ENCODE results near the gene GRB10.

The GRB10 gene

DNA sequence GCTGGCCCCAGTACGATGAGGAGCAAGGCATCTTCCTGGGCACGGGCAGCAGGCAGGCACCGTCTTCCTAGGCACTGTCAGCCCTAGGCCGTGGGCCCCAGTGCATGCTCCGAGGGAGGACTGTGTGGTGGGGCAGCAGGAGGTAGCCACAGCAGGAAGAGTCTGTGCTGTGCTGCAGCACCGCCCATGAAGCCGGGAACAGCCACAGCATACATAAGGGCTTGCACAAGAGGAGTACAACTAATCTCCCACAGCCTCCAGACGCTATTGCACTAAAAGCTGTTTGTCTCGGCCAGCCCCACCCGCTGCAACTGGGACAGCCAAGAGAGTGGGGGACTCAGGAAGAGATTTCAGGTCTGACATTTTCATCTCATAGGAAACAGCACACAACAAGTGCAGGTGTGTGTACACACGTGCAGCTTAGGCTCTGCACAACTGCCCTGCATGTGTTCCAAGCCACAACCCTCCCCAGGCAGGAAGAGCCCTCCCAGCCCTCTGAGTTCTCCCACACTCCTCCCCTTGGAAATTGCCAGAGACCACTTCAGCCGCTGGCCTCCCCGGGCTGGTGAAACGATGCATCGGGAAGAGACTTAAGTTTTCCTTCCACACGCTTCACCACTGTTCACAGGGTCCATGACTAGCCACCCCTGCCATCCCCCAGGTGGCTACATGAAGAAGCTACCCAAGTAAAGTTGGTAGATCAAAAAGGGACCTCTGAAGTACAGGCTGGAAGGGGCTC lies 129.4 kb downstream of the GRB10 start:
- DNase-seq (ENCODE audit: low read depth): peak; percentile 95

DNA sequence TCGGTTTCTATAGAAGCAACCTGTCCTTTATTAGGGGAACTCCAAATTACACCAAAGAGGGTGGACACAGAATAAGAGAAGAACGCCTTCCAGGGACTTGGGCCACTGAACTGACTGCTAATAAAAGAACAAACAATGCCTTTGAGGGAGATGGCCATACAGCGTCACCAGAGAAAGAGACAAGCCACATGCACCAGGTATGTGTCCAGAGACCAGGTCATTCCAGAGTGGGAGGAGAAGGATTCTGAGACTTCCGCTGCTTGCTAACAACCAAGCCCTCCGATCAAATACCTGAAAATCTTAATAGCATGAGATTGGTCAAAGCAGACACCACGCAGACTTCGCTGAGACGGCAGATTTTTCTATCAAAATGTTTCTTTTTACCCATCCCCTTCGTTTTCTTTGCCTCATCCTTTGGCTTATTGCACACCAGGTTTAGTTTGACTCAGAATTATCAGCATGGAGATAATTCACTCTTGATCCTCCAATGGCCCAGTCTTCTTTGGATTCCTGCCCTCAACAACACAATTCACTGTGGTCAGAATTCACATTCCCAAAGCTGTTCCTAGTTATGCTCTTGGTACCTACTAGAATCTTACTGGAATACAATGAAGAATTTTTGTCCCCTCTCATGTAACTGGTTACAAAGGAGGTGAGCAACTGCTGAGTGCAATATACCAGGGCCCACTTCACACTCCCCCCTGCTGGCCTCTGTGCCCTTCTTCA lies 130.1 kb downstream of the GRB10 start:
- DNase-seq (ENCODE audit: low read depth): no peak

DNA sequence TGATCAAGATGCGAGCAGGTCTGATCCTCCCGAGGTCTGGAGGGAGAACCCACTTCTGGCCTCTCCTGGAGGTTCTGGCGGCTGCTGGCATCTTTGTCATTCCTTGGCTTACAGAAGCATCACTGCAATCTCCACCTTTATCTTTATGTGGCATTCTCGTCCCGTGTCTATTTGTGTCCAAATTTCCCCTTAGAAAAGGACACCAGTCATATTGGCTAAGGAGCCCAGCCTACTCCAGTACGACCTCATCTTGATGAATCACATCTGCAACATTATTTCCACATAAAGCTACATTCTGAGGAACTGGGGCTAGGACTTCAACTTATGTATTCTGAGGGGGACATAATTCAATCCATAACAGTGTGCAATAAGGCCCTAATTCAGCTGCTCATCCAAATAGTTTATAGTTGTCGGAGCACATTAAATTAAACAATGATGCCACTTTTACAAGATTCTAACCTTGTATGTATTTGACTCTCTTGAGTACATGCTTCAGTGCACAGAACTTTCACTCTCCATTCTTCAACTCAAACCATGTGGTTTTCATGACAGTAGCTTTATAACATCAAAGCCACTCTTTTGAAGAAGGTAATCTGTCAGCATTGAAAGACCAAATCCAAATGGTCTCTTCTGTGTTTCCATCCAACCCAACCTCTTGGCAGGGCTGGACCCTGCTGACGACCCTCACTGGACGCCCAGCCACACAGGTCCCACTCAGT lies 131.3 kb downstream of the GRB10 start:
- peak; percentile 33 for DNase-seq (ENCODE audit: low read depth)

DNA sequence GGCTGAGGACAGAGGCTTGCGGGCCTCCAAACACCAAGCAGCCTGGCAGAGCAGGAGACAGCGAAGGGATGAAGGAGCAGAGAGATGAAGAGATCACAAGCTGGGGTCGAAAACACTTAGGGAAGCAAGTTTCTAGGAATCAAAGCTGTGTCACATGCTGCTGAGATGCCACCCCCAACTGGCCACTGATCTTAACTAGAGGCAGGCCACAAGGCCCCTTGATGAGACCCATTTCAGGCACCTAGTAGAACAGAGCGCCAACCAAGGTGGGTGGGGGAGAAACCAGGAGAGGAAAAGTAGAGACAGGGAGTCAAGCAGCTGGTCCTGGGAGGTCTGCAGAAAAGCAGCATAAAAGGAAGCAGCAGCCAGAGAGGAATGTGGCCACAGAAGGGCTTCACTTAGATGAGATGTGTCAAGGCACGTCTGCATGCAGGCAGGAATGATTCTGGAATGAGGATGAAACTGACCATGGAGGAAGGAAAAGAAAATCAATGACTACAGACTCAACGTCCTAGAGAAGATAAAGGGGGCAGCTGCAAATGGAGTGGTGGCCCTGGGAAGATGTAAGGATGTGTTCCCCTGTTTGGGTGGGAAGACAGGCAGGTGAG lies 132.5 kb downstream of the GRB10 start:
- DNase-seq (ENCODE audit: low read depth): no peak

DNA sequence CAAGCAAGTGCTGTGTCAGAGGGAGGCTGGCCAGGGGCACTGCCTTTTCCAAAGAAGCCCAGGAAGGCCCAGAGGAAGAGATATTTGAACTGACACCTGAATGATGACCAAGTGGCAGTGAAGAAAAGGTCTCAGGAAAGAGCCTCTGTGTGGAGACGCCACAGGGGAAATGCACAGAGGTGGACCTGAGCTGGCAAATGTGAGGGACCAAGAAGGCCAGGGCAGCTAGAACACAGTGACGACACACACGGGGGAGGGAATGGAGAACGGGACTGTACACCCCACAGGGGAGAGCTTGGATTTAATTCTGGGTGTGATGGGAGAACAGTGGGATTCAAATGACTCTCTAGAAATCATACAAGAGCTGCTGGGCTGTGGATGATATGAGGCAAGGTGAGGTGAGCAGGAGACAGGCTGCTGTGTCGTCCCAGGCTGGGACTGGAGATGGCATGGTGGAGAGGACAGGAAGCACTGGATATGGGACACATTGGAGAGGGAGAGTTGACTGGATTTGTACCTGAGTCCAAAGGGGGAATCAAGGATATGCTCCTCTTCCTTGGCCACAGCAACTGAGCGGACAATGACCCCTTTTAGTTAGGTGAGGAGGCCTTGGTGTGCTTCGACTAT lies 133.3 kb downstream of the GRB10 start:
- no peak for DNase-seq (ENCODE audit: low read depth)

DNA sequence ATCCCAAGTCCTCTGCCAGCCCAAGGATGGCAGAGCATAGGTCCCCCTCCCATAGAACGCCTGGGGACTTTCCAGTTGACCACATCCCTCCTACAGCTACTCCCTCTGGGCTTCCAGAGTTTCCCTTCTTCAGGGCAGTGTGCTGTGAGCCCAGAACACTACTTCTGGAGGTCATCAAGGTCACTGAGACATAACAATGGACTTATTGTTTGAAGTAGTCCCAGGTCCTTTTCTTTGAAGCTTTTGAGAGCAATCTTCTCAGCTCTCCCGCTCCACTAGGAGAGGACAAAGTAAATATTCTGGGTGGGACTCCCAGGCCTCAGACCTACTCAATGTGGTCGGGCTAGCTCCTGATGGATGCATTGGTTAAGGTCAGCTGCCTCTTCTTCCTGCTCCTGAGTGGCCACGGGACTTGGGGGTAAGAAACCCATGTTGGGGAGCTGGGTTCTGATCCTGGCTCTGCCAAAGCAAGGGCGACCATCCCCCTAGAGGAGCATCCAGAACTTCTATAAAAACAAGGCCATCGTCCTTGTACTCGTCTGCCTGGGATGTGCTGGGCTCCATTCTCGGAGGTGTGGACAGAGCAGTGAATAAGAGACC lies 134.0 kb downstream of the GRB10 start:
- no peak for DNase-seq (ENCODE audit: low read depth)

DNA sequence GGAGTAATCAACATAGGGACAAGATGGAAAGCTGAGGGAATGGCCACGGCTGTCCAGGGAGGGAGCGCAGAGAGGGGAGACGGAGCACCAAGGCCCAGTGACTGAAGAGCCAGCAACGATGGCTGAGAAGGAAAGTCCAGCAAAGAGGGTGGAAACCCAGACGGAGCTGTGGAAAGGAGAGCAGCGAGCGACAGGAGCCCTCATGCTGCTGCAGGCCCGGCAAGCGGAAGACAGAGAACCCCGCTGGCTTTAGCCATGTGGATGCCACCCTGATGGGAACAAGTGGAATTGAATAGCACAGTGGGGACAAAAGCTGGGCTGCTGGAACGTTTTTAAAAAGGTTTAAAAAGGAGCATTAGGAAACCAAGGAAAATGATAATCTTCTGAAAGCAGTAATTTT lies 134.6 kb downstream of the GRB10 start:
- DNase-seq (ENCODE audit: low read depth): no peak

DNA sequence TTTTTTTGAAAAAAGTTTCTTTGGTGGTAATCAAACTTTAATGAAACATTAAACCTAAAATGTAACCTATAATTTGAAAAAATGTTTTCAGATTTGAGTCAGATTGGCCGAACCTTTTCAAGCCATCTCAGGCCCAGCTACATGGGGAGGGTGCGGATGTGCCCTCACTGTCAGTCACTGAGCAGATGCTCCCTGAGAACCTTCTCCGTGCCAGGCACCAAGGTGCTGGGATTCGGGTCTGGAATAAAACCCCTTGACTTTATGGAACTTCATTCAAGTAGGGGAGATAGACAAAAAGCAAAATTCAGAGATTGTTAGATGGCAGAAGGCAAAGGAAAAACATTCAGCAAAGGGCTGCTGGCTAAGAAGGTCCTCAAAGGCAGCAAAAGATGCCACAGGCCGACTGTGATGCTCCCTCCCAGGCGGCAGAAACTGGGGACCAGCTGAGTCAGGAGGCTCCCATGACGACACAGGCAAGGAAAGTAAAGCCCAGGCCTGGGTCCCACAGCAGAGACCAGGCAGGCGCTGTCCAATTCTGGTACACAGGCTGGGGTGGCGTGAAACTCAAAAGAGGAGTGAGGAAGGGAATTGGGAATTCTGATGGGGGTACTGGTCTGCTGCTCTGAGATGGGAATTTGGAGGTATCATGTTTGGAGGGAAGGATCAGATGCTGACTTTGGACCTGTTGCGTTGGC lies 135.3 kb downstream of the GRB10 start:
- DNase-seq (ENCODE audit: low read depth): no peak

DNA sequence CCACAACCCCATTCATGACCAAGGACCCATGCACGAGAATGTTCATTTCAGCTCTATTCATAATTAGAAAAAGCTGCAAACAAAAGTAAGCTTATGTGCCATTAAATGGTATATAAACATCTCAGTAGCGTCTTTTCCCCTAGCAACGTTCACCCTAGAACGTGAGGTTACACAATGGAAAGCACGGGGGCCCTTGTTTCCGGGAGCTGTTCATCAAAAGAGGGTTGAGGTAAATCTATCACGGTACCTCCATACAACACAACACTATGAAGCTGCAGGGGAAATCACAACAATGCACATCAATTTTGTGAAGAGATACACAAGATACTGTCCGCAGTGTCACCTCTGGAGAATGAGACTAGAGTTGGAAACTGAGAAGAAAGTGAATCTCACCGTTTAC lies 136.6 kb downstream of the GRB10 start:
- no peak for DNase-seq (ENCODE audit: low read depth)

DNA sequence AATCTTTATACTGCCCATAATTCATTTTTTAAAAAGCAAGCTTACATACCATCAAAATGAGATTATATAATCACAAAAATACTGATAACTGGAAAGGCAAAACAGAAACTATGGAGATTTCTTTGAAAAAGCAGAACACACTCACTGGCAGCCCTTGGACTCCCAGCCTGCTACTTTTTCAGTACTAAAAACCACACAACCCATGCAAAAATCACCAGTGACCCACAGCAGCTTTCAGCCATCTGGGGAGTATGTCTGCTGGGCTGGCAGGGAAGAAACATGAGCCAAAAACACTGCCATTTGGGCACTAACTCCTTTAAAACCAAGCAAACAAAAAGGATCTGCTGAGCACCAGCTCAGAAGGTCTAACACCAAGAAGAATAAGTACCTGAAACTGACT lies 137.5 kb downstream of the GRB10 start:
- no peak for DNase-seq (ENCODE audit: low read depth)

DNA sequence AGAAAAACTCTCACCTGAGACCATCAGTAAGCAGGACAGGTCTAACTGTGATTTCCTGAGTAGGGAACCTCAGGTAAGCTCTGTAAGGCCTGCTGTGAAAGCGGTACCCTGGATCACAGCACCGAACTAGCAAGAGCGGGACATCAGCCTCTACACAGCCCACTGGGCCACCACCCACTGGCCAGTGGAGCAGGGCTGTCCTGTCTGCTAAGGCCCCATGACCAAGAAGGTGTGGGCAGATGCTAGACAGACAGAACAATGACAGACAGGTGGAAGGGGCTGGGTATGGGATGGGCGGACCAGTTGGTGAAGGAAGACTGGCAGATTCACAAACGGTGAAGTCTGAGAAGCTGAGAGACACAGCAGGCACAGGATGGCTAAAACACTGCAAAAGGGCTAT lies 138.1 kb downstream of the GRB10 start:
- DNase-seq (ENCODE audit: low read depth): no peak

DNA sequence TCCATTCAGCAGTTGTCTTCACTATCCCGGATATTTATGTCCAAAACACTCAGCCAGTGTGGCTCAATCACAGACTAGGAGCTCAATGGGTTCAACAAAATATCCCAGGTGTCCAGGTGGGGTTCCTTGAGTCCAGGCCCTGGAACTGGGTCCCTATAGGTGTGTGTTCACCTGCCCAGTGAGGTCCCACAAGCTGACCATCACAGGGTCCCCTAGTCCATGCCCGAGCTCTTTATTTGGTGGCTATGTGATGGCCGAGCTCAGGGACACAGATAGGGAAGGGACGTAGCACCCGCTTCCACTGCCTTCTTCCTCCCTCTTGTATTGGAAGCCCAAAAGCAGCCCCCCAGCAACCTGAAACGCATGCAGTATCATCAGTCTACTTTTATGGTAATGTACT lies 138.6 kb downstream of the GRB10 start:
- DNase-seq (ENCODE audit: low read depth): no peak

DNA sequence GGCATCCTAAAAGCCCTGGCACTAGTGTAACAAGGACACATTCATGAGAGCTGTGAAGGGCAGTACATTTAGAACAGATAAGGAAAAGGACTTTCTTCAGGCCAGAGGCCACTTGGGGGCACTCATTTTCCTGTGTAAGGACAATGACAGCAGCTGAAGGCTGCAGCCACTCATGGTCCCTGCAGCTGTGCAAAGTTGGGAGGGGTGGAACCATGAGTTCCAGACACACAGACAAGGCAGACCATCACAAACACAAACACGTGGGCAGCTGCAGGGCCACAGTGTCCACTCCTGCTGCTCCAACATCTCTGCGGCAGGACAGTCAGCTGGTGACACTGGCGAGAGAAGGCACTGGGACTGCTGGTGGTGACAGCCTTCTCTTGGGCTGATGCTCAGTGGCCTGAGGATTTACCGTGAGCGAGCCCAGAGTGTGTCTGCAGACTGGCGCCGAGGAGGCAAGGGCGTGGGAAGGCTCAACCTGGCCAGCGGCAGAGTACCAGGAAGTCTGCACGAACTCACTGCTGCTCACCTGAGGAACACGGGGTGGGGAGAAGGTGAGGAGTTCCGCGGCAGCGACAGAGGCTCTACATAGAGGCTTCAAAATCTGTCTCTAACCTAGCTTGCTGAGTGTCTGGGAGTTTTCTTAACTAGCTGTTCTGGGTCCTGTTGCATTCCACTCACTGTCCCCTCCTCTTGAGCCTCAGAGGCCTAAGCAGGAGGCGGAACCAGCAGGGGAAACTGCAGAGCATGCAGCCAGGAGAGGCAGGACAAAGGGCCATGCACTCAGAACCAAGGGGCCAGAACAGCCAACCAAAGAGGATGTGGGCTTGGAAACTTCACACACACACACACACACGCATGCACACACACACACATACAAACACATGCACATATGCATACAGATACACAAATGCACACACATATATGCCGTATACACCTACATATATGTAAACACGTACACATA lies 141.0 kb downstream of the GRB10 start:
- DNase-seq (ENCODE audit: low read depth): no peak

DNA sequence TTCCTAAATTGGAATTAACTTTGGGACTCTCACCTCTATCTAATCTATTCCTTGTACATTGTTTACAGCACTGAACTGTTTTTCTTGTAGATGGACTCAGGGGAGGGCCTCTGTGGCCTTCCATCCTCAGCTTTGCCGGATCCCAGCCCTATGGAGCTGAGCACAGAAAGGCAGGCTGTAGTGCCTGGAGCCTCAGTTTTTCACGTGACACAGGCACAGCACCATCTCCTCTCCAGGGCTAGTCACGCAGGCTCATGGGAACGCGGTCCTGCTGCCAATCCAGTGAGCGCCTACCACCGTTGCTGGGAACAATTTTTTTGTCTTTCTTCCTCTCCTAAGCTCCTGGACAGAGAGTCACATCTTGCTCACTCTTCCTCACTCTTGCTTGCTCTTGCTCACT lies 141.9 kb downstream of the GRB10 start:
- DNase-seq (ENCODE audit: low read depth): no peak

DNA sequence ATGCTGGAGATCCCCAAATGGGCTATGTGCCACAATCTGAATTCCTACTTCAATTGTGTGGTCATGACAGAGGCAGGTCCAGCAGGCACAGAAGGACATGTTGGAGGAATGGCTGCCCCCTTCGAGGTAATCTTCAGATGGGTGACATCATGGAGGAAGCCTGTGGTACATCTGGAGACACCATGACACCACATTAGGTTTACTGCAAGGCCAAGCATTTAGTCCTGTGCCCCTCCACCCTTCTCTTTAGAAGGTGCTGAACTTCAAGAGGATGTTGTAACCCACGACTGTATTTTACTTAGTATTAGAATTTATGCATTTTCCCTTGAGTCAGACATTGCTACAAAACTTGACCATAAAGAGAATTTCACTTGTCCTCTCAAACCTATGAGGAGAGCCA lies 142.4 kb downstream of the GRB10 start:
- DNase-seq (ENCODE audit: low read depth): no peak

DNA sequence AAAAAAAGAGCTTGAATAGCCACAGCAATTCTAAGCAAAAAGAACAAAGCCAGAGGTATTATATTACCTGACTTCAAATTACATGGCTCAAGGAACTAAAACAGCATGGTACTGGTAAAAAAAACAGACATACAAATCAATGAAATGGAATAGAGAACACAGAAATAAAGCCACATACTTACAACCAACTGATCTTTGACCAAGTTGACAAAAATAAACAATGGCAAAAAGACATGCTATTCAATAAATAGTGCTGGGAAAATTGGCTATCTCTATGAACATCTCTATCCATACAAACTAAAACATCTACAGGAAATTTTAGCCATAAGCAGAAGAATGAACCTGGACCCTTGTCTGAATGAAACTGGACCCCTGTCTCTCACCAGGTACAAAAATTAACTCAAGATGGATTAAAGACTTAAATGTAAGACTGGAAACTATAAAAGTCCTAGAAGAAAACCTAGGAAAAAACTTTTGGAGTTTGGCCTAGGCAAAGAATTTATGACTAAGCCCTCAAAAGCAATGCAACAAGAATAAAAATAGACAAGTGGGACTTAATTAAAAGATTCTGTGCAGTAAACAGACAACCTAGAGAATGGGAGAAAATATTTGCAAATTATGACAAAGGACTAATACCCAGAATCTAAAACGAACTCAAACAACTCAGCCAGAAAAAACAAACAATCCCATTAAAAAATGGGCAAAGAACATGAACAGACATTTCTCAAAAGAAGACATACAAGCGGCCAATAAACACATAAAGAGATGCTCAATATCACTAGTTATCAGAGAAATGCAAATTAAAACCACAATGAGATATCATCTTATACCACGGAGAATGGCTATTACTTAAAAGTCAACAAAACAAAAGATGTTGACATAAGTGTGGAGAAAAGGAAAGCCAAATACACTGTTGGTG lies 144.7 kb downstream of the GRB10 start:
- peak; percentile 18 for DNase-seq (ENCODE audit: low read depth)

DNA sequence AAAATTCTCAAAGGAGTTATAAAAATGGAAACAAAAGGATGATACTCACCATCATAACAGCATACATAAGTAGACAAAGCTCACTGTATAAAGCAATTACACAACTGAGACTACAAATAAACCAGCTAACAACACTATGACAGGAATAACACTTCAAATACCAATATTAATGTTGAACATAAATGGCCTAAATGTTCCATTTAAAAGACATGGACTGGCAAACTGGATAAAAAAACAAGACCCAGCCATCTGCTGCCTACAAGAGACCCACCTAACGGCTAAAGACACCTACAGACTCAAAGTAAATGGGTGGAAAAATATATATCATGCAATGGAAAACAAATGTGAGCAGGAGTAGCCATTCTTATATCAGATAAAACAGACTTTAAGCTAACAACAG lies 148.3 kb downstream of the GRB10 start:
- DNase-seq (ENCODE audit: low read depth): no peak

DNA sequence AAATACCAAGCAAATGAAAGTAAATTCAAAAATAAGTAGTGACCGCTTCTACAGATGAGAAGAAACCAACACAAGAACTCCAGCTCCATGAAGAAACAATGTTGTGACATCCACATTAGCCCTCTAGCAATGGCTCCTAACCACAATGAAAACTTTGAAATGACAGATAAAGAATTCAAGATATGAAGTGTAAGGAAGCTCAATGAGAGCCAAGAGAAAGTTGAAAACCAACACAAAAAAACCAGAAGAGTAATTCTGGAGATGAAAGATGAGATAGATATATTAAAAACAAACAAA lies 149.3 kb downstream of the GRB10 start:
- peak; percentile 49 for DNase-seq (ENCODE audit: low read depth)

Measured in iris pigment epithelial cell (primary cell).